GM19455 (cell line): ENCODE results near the gene NEMP1.
"Not testable (repeated sequence)": the region's sequence is repeated elsewhere in the genome, so short reads cannot be mapped to it uniquely, and the experiment has no call there.

ENCODE experiments used
- ATAC-seq: cut with Tn5 transposase; IDR thresholded peaks from one replicate; pipeline ENCODE4 v1.9.1; 2021; ENCODE audit not compliant: unreplicated experiment

The NEMP1 gene

GRCh38 chr12:57057067-57057751, 21.4 kb downstream of the NEMP1 start:
- ATAC-seq: no peak

DNA sequence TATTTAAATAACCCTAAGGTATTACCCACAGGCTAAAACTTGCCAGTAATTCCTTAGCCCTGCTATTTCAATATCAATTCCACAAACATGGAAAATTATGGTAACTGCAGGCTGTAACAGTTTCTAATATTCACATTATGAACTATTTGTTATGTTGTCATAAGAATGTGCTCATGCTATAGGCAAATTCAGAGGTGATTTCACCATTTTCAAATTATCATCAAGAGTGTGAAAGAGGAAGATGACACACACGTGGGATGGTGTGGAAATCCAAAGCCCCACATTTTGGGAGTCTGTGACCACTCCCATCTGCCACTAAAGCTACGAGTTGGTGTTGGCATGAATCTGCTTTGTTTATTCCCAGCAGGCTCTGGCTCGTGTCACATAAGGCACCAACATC, 22.8 kb downstream of the NEMP1 start:
- ATAC-seq: no peak

DNA sequence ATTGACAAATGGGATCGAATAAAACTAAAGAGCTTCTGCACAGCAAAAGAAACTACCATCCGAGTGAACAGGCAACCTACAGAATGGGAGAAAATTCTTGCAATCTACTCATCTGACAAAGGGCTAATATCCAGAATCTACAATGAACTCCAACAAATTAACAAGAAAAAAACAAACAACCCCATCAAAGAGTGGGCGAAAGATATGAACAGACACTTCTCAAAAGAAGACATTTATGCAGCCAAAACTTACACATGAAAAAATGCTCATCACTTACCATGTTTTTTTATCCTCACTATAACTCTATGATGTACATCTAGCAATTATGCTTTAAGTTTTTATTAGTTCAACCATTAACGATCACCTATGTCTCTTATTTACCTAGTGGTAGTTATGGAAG, 24.7 kb downstream of the NEMP1 start:
- not testable (repeated sequence) for ATAC-seq

- ATAC-seq: not testable (repeated sequence)
These were observed 25.4 kb downstream of the NEMP1 start for GRCh38 chr12:57053146-57053545.

- no peak for ATAC-seq
These were observed 27.6 kb downstream of the NEMP1 start for GRCh38 chr12:57051011-57051410.

GRCh38 chr12:57049890-57050289, 28.7 kb downstream of the NEMP1 start, which contains the start of gene MYO1A:
TSS of gene MYO1A (minus strand) at chr12:57050129. CDS start at chr12:57048323, 1,806 bp downstream.
- no peak for ATAC-seq

DNA sequence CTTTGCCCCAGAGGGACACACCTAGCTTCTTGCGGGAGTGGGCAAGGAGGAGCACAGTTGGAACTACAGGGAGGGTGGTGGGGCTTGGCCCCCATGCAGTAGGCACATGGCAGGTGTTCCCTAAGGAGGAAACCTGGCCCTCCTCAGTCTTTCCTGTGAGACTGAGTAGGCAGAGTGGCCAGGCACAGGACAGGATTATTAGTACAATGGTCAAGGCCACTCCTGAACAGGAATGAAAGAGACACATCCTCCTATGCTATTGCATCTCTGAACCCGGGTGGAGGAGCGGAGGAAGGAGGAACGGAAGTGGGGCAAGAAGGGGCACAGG, 29.5 kb downstream of the NEMP1 start:
- no peak for ATAC-seq

- ATAC-seq: no peak
These were observed 30.0 kb downstream of the NEMP1 start for GRCh38 chr12:57048423-57049118.

DNA sequence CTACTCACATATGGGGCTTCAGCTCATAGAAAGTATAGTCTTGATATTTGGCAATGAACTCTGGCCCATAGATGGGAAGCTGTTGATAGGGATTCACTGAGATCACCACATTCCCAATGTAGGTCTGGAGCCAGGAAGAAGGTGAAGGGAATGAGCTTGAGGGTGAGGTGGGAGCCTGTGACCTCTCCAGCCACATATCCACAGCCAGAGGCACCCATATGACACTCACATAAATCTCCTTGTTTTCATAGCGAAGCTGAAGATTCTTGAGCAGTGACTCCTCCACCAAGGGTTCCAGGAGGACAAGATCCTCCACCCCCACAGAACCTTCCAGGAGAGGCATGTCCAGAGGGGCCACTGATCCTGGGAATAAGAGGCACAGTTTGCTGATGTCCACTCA, 30.6 kb downstream of the NEMP1 start:
- ATAC-seq: no peak

DNA sequence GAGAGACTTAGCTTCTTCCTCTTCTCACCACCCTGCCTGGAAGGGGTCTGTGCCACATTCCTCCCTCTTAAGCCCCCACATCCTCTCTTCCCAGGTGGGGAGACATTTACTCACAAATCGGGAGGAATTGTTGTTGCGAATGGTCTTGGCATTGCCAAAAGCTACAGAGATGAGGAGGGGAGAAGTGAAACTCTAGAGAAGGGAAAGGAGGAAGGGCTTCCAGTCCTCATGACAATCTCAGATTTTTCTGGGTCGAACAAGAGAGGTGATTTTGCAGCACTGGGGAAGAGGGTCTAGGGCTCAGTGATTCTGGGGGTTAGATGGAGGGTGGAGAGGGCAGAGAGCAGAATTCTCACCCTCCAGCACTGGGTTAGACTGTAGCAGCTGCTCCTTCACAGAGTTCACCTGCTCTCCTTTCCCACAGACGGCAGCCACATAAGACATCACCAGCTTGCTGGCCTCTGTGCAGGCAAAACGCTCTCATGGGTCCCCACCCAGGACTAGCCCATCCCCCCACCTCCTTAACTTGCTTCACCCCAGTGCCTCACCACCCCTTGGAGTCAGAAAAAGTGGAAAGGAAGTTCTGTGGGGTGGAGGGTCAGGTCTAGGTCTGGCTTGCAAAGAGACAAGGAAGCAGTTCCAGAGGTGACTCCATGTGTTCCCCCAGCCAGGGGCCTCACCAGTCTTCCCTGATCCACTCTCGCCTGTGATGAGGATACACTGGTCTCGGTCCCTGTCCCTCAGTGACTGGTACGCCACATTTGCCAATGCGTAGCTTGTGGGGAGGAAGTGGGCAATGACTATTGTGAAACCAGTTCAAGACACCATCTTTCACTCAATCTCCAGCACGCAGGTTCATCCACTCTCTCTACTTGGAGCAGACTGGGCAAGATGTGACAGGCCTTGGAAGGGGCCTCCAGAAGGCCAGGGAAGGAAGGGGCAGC, 31.4 kb downstream of the NEMP1 start:
- ATAC-seq: no peak

DNA sequence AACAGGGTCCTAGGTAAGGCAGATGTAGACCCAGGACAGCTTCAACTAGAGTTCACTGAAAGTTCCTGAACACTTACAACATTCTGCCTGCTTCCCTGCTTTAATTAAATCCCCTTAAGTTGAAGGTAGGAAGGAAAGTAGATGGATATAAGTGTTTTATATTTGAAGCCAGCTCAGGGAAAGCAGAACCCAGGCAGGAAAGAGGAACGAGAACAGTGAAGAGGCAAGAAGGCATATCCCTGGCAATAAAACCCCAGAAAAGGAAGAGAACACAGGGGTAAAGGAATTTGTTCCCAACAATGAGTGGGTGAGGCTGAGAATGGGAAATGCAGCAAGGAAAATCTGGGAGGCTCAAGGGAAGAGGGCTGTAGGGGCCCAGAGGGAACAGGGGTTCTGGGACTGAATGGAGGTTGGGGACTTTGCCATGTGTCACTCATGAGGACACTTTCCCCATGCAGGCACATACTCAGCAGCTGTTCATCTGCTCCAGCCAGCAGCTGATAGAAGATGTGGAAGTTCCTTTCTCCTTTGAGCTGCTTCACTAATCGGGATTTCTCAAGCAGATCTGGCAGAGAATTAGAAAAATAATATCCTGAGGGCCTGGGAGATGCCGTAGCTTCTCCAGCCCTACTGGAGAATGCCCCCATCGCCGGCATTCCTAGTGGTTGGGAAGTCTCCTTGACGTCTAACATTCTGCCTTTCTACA, 32.4 kb downstream of the NEMP1 start:
- ATAC-seq: no peak

DNA sequence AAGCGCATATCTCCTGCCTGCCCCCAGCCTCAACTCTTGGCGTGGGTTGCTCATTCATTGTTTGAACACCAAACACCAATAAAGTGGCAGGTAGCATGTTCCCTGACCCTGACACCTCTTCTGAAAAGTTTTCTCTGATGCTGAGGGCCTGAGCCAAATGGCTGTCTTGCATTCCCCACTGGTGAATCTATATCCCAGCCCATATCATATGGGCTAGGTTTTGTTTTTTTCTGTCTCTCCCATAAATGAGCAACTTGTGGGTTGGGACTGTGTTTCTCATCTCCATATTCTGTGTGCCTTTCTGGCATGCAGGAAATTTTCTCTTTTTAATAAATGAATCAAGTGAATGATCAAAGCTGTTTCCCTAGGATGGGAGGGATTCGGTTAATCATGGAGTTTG, 33.7 kb downstream of the NEMP1 start:
- no peak for ATAC-seq

GRCh38 chr12:57044468-57044867, 34.1 kb downstream of the NEMP1 start:
- no peak for ATAC-seq

GRCh38 chr12:57042695-57043094, 35.9 kb downstream of the NEMP1 start:
- ATAC-seq: no peak

DNA sequence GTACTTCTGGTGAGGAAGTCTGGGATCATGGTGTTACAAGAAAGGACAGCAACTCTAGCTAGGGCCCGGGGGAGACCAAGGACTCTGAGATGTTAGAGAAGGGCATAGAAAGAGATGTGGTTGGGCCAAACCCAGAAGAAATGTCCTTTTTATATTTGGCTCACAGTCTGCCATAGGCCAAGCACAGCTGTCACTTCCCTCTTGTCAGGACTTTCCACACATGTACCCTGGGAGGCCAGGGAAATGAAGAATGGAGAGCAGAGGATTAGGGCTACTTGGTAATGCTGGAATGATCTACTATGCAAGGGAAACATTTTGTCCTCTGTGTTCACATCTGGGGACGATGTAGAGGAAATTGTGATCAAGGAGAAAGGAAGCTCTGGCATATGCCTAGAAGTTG, 37.8 kb downstream of the NEMP1 start:
- no peak for ATAC-seq

DNA sequence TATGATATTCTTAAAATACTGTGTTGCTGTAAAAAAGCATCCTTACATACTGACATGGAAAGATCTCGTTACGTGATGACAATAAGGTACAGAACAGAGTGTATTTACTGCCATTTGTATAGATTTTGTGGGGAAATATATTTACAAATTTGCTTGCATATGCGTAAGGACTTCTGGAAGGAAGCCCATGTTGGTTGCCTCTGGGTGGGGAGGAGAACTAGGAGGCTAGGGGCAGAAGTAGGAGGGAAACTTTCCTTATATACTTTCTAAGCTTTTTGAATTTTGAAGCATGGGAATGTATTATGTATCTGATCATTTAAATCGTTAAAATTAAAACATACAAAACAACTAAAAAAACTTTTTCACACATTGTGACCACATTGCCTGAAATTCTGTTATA, 38.4 kb downstream of the NEMP1 start:
- no peak for ATAC-seq

DNA sequence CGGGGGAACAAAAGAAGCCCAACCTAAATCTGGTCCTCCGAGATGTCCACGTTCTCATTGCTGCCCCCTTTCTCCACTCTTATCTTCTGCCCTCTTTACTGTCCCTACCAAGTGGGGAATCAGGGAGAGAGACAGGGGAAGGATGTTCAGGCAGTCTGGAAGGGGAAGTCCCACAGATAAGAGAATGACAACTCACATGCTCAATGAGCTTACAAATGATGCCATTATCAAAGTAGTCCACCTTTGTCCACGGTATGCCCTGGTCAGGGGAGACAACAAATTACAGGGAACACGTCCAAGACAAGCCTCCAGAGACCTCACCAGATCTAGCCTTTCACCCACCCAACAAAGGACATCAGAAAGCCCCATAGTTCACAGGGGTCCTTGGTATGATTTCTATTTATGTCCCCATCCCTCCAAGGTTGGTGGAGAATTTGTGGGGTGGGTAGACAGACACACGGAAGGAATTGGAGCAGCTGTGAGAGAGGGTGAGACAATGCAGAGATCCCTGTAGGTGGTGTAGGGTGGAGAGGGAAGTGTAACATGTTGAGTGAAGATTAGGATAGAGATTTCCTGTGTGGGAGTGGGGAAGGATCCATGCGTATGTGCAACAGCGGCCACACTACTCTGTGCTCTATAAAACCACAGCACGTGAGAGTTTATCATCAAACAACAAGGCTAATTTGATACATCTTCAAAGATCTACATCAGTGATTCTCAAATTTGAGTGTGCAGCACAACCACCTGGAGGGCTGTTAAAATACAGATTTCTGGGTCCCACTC, 39.4 kb downstream of the NEMP1 start:
- no peak for ATAC-seq

GRCh38 chr12:57037264-57037663, 41.3 kb downstream of the NEMP1 start:
- no peak for ATAC-seq

DNA sequence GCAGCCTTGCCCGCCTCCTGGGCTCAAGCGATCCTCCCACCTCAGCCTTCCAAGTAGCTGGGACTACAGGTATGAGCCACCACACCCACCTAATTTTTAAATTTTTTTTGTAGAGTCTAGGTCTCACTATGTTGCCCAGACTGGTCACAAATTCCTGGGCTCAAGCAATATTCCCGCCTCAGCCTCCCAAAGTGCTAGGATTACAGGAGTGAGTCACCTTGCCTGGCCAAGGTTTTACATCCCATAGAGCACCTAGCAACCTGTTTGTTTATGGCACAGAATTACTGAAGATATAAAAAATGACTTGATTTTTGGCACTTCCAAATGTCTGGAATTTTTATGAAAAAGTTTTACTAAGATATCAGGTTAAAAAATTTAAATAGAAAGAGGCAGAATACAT, 45.2 kb downstream of the NEMP1 start:
- ATAC-seq: no peak

DNA sequence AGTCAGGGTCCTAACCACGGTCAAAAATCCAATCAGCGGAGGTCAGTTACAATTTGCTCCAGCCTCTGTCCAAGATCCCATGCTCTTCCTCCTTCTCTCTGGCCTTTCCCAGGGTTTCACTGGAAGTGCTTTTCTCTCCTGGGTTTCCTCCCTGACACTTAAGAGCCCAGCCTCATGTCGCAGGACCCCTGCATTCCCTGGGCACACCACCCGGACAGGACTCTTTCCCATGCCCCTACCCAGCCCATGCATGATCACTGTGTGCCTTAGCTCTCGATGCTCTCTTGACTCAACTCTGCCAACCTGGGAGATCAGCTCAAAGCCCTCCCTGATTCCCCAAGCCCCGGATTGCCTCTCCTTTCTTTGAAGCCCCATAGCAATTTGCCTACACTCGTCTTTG, 46.8 kb downstream of the NEMP1 start:
- no peak for ATAC-seq
